MG63 (cell line): Measurements from ENCODE around the gene CYB5B. TPM values are rescaled to one million over a fixed set of nuclear protein-coding genes. Genes with fewer than 3 reads are reported as not detected.
"Not testable (repeated sequence)": the region's sequence is repeated elsewhere in the genome, so short reads cannot be mapped to it uniquely, and the experiment has no call there.

Source experiments
- DNase-seq: peaks from one replicate; pipeline ENCODE4 v3.0.0-alpha.2; 2020
- H3K27me3 ChIP-seq: fragments of 250-450 bp; sonication (Bioruptor Pico); 2 replicates; pipeline ENCODE4 v1.5.1; 2020; ENCODE audit warnings: mild to moderate bottlenecking, moderate library complexity
- H3K36me3 ChIP-seq: fragments of 250-450 bp; sonication (Bioruptor Pico); 2 replicates; pipeline ENCODE4 v1.5.1; 2020; ENCODE audit warnings: mild to moderate bottlenecking, moderate library complexity
- H3K4me3 ChIP-seq: fragments of 250-450 bp; sonication (Bioruptor Pico); 2 replicates; pipeline ENCODE4 v1.5.1; 2020; ENCODE audit warnings: mild to moderate bottlenecking, moderate library complexity
- H3K9me3 ChIP-seq: fragments of 250-450 bp; sonication (Bioruptor Pico); 2 replicates; pipeline ENCODE4 v1.5.1; 2020; ENCODE audit warnings: mild to moderate bottlenecking, moderate library complexity
- total RNA-seq: library from RNA; depleted of rRNA; stranded (reverse); fragments of >200 nt; shearing (Covaris generic); gene quantifications from 2 replicates; pipeline ENCODE4 v1.2.3, GENCODE V29; 2014; ENCODE audit warnings: low replicate concordance

CYB5B gene
- total RNA-seq, 1 experiment from 2014 or later, result 45.2 TPM

GRCh38 chr16:69431948-69432468 lies 7.6 kb downstream of the CYB5B start:
- DNase-seq, result no peak
- peaks cover 4% of the 10 kb centered on the region; the same call in 1 of the 2 replicates for H3K9me3 ChIP-seq
- H3K27me3 ChIP-seq, result no peaks in the 10 kb centered on the region
- peaks cover 24% of the 10 kb centered on the region for H3K36me3 ChIP-seq
- no peak overlapping the region for H3K4me3 ChIP-seq

DNA sequence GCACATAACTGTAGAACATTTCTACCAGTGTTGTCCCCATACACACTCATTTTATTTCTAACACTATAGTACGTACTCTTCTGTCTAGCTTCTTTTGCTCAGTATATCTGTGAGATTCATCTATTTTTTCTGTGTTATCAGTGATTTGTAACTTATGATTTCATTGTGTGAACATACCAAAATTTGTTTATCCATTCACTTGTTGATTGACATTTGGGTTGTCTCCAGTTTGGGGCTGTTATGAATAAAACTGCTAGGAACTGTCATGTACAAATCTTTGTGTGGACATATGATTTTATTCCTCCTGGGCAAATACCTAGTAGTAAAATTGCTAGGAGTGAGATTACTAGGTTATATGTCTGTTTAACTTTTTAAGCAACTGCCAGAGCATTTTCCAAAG lies 9.6 kb downstream of the CYB5B start:
- DNase-seq, result no peak
- H3K36me3 ChIP-seq, result peaks cover 12% of the 10 kb centered on the region

DNA sequence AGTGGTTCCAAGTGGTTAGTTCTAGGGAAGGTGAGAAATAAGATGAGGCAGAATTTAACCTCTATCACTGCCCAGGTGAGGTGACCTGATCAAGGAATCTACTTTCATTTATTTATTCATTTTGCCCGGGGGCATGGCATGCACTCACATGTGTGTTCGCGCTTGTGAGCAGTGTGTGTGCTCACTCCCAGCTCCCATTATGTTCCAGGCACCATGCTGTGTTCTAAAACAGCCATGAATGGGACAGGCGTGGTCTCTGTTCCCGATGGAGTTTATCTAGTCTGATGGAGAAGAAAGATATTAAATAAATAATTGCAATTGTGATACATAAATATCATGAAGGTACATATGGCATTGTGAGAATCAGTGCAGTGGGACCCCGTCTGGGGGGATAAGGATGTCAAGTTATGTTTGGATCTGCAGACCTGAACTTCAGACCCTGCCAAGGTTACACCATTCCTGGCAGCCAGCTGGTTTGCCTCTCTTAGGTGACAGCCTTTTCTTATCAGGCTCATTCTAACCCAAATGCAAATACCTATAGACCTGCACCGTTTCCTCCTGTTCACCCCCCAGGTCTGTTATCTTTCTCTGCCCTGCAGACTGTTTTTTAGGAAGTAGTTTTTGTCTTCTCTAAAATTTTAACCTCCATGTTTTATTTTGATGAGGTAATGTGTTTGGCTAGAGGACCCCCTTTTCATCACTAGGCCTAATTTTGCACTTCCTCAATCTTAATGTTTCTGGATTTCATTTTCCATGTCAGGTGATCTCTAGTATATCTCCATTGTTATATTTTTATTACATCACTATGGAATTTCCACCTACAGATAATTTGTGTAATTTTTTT lies 11.8 kb downstream of the CYB5B start:
- no peak for DNase-seq
- H3K4me3 ChIP-seq, result no peak overlapping the region

More for the DNA sequence above, 9.6 kb downstream of the CYB5B start:
- no peaks in the 10 kb centered on the region for H3K27me3 ChIP-seq
- no peak overlapping the region for H3K4me3 ChIP-seq
- H3K9me3 ChIP-seq, result no peaks in the 10 kb centered on the region; the same call in 1 of the 2 replicates

GRCh38 chr16:69436896-69437295 lies 12.5 kb downstream of the CYB5B start:
- no peaks in the 10 kb centered on the region for H3K27me3 ChIP-seq
- H3K9me3 ChIP-seq, result no peaks in the 10 kb centered on the region
- H3K36me3 ChIP-seq, result peaks cover 3% of the 10 kb centered on the region
- no peak for DNase-seq
- no peak overlapping the region for H3K4me3 ChIP-seq

More for the DNA sequence above, 11.8 kb downstream of the CYB5B start:
- Histone ChIP-seq H3K36me3 (peaks cover 3% of the 10 kb centered on the region), H3K9me3 (no peaks in the 10 kb centered on the region), H3K27me3 (no peaks in the 10 kb centered on the region)

DNA sequence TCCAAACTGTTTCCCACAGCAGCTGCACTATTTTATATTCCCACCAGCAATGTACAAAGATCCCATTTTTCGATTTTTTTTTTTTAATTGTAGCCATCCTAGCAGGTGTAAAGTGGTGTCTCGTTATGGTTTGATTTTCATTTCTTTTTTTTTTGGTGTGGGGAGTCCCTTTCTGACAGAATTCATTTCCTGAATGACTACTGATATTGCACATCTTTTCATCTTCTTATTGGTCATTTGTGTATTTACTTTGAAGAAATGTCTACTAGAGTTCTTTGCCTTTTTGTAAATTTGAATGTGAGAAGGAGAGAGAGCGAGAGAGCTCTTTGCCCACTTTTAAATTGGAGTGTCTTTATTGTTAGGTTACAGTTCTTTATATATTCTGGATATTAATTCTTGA lies 14.0 kb downstream of the CYB5B start:
- no peaks in the 10 kb centered on the region for H3K9me3 ChIP-seq
- H3K27me3 ChIP-seq, result no peaks in the 10 kb centered on the region
- DNase-seq, result no peak
- H3K36me3 ChIP-seq, result no peaks in the 10 kb centered on the region; the same call in 1 of the 2 replicates
- H3K4me3 ChIP-seq, result no peak overlapping the region

GRCh38 chr16:69440250-69440649 lies 15.8 kb downstream of the CYB5B start:
- Histone ChIP-seq H3K36me3 (no peaks in the 10 kb centered on the region; the same call in 1 of the 2 replicates), H3K4me3 (no peak overlapping the region), H3K27me3 (no peaks in the 10 kb centered on the region), H3K9me3 (no peaks in the 10 kb centered on the region)
- no peak for DNase-seq

- not testable (repeated sequence) for H3K4me3 ChIP-seq, H3K9me3 ChIP-seq, DNase-seq, H3K36me3 ChIP-seq, H3K27me3 ChIP-seq
These were observed 16.6 kb downstream of the CYB5B start for GRCh38 chr16:69441030-69441429.

- no peaks in the 10 kb centered on the region for H3K27me3 ChIP-seq
- no peak for DNase-seq
- no peak overlapping the region for H3K4me3 ChIP-seq
- peaks cover 4% of the 10 kb centered on the region for H3K36me3 ChIP-seq
- no peaks in the 10 kb centered on the region for H3K9me3 ChIP-seq
These were observed 19.7 kb downstream of the CYB5B start for GRCh38 chr16:69443927-69444631.

DNA sequence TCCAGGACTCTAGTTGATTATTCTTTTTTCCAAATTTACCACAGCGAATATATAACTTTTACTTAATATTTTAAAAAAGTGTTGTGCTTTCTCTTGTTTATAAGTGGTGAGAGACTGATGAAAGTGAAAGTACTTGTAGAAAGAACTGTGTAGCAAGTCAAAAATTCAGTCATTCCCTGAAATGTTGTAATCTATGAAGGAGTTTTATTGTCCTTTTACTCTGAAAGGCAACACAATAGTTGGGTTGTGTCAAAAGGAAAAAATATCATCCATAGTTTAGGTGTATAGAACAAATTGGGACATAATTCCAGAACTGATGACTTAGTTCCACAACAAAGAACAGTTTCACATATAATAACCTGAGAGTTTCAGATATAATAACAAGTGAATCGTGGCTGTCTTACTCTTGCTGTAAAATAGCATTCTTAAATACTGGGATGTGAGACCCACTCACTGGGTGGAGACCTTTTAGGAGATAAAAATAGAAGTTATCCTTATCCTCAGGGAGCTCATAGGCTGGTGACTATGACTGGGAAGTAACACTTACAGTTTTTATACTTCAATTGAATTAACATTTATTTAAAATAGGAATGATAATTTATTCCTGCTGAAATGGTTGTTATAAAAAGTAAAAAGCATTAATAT lies 20.6 kb downstream of the CYB5B start:
- H3K9me3 ChIP-seq, result no peaks in the 10 kb centered on the region
- no peak for DNase-seq
- H3K36me3 ChIP-seq, result peaks cover 4% of the 10 kb centered on the region
- 0 out of 2 replicates have a peak overlapping the region, but pooled peaks have one; percentile 2 for H3K4me3 ChIP-seq
- H3K27me3 ChIP-seq, result no peaks in the 10 kb centered on the region

DNA sequence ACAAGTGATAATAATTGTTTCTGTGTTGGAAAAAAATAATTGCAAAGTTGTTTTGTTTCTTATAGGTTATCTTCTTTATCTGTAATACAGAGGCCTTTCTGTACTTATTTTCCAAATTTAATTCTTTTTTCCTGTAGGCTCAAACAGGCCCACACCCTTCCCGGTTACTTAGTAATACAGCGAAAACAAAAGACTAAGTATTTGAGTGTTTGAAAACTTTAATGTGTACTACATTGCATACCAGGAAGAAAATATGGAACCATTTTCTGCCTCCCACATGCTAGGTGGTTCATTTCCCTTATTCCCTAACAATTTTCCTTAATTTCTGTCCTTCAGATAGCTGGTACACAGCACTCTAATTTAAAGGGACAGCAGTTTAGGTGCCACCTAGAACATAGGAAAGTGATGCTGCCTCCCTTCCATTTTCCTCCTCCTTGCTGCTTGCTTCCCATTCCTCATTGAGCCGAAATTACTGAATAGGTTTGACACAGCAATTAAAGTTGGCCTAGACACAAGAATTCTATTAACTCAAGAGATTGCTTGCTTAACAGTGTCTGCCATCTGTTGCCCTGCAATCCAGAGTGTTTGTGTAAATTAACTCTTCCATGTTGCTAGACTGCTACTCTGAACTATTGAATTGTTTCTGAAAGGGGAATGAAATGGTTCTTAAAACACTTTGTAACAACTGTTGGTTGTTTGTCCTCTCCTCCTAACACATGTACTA lies 24.2 kb downstream of the CYB5B start:
- no peak for DNase-seq
- Histone ChIP-seq H3K9me3 (no peaks in the 10 kb centered on the region), H3K27me3 (no peaks in the 10 kb centered on the region), H3K4me3 (no peak overlapping the region), H3K36me3 (peaks cover 6% of the 10 kb centered on the region)

- Histone ChIP-seq H3K36me3 (peaks cover 6% of the 10 kb centered on the region), H3K4me3 (no peak overlapping the region), H3K9me3 (no peaks in the 10 kb centered on the region), H3K27me3 (no peaks in the 10 kb centered on the region)
- DNase-seq, result no peak
These were observed 26.7 kb downstream of the CYB5B start for GRCh38 chr16:69451166-69451565.

DNA sequence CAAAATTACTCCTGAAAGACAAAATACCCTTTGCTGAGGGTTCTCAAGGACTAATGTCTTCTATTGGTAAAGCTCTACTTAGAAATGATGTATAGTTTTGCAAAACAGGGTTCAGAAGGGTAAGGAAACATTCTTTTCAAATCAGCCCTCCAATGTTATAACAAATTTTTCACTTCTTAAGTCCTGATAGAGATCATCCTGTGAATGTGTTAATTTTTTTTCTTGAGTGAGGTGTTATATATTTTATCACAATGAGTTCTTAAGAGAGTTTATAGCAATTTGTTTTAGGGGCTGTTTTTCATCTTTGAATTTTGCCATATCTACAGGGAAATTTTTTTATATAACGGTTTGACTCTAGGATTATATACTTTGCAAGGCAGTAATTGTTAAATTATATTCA lies 29.5 kb downstream of the CYB5B start:
- no peak overlapping the region for H3K4me3 ChIP-seq
- DNase-seq, result no peak
- peaks cover 5% of the 10 kb centered on the region for H3K36me3 ChIP-seq
- no peaks in the 10 kb centered on the region for H3K9me3 ChIP-seq
- no peaks in the 10 kb centered on the region for H3K27me3 ChIP-seq

DNA sequence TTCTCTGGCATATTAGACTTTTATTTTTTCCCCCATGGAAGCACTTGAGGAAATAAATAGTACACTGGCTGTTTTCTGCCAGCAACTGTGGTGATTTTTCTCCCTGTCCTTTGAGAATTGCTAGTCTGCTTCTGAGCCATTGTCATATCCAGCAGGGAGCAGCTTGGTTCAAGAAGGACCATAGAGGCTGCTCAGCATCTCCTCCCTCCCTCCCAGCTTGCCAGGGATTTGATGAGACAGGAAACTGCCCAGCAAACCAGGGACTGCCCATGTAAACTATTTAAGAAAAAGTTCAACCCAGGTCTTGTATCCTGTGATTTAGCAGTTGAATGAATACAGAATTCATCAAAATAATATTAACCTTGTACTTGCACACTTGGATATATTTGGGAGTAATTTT lies 39.5 kb downstream of the CYB5B start:
- no peak for DNase-seq

GRCh38 chr16:69465083-69465721 lies 40.8 kb downstream of the CYB5B start:
- H3K4me3 ChIP-seq, result no peak overlapping the region
- no peaks in the 10 kb centered on the region for H3K9me3 ChIP-seq
- no peak for DNase-seq
- no peaks in the 10 kb centered on the region for H3K27me3 ChIP-seq
- H3K36me3 ChIP-seq, result peaks cover 9% of the 10 kb centered on the region

More for the DNA sequence above, 39.5 kb downstream of the CYB5B start:
- Histone ChIP-seq H3K36me3 (peaks cover 9% of the 10 kb centered on the region), H3K4me3 (no peak overlapping the region), H3K27me3 (no peaks in the 10 kb centered on the region), H3K9me3 (no peaks in the 10 kb centered on the region)

- DNase-seq, result no peak
- Histone ChIP-seq H3K4me3 (no peak overlapping the region), H3K9me3 (no peaks in the 10 kb centered on the region), H3K27me3 (no peaks in the 10 kb centered on the region), H3K36me3 (peaks cover 9% of the 10 kb centered on the region)
These were observed 41.5 kb downstream of the CYB5B start for GRCh38 chr16:69465881-69466280.

DNA sequence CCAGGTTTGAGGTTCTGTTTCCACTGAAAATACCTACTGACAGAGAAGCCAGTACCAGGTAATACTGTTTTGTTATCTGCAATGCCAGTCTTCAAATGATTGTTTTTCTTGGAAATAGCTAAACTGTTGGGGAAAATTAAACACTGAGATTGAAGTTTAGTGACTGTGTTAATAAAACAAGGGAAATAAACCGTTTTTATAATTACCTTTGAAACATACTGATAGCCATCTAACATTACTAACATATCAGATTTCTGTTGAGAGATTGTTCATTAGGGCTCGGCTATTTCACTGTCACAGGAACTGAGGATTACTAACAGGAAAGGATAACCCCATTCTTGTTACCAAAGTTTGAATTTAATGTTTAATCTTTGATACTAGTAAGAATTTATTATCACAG lies 42.1 kb downstream of the CYB5B start:
- no peak for DNase-seq
- H3K36me3 ChIP-seq, result peaks cover 6% of the 10 kb centered on the region; the same call in 1 of the 2 replicates
- no peaks in the 10 kb centered on the region for H3K9me3 ChIP-seq

More for the DNA sequence above, 42.1 kb downstream of the CYB5B start:
- Histone ChIP-seq H3K27me3 (no peaks in the 10 kb centered on the region), H3K4me3 (no peak overlapping the region)
